ENCODE data around the gene DOCK2. TPM values are rescaled to one million over a fixed set of nuclear protein-coding genes. Genes with fewer than 3 reads are reported as not detected.

Gene DOCK2
- total and polyA plus RNA-seq, 2 donors = 4.1 to 19.1 TPM

Small RNAs within 50 kb of the gene (small RNA-seq; reads per million reads assigned to genes)
- gene MIR378E = not detected

Other genes with a start within 250 kb of the DOCK2 start
- gene SPDL1, start 53.5 kb upstream of the DOCK2 start, total RNA-seq = 22.5 TPM
- gene SPDL1, start 53.5 kb upstream of the DOCK2 start, polyA plus RNA-seq = 8.2 TPM

All from urinary bladder (tissue), 2 donors.